Thyroid gland (tissue), 4 donors: ENCODE results near the gene PLA2G4A. TPM values are rescaled to one million over a fixed set of nuclear protein-coding genes. Genes with fewer than 3 reads are reported as not detected.

Experiments used
- DNase-seq, 2 donors: peaks; one replicate each; pipeline ENCODE4 v3.0.0-alpha.2; 2019
- H3K27ac ChIP-seq, 3 donors: fragments of 200-600 bp; sonication (generic); 1 replicate in 2 of 3; 2 replicates in 1 of 3; pipeline ENCODE4 v1.5.1; 2016 to 2019; ENCODE audit warnings: mild to moderate bottlenecking in 1 of 3, moderate library complexity in 1 of 3
- H3K27me3 ChIP-seq: fragments of 200-600 bp; sonication (generic); one replicate; pipeline ENCODE4 v1.5.1; 2019
- H3K36me3 ChIP-seq, 2 donors: fragments of 200-600 bp; sonication (generic); one replicate each; pipeline ENCODE4 v1.5.1; 2016 to 2019
- H3K4me1 ChIP-seq, 2 donors: fragments of 200-600 bp; sonication (generic); one replicate each; pipeline ENCODE4 v1.5.1; 2017 to 2019
- H3K4me3 ChIP-seq, 3 donors: fragments of 200-600 bp; sonication (generic); replicated peaks in 1 of 3; 1 replicate in 2 of 3; 2 replicates in 1 of 3; pipeline ENCODE4 v1.5.1; 2016; ENCODE audit warnings: mild to moderate bottlenecking in 1 of 3
- H3K9me3 ChIP-seq: fragments of 200-600 bp; sonication (generic); one replicate; pipeline ENCODE4 v1.5.1; 2017
- POLR2A ChIP-seq, 2 donors: fragments of 450-650 bp; IDR thresholded peaks; one replicate each; pipeline ENCODE4 v1.6.1; 2017; ENCODE audit warnings: antibody characterized with exemption in 2 of 2, mild to moderate bottlenecking in 2 of 2, moderate library complexity in 1 of 2
- WGBS, 2 donors: methylation state at CpG; one replicate each; pipeline ENCODE4 v1.1.5; 2017; 5-methylcytosine and 5-hydroxymethylcytosine counted together
- intact Hi-C: fragments of 100-400 bp; cut with DNase I; formaldehyde crosslinking; loops from one replicate; pipeline ENCODE4 v1.15.1; 2023
- total RNA-seq, 4 donors: library from RNA; depleted of rRNA; stranded (reverse); fragments of >200 nt; gene quantifications; one replicate each; pipeline ENCODE4 v1.2.3, GENCODE V29; 2016
- TF ChIP-seq, protein P1 (sequence below), 6 experiments: fragments of 200-600 bp in 3 of 6; fragments of 450-650 bp in 3 of 6; sonication (generic) in 3 of 6; IDR thresholded peaks; one replicate each; pipeline ENCODE4 v1.5.1; 2016 to 2019; ENCODE audit warnings: antibody characterized with exemption in 6 of 6, mild to moderate bottlenecking in 2 of 6, inconsistent platforms in 1 of 6, moderate library complexity in 1 of 6

Gene PLA2G4A
- total RNA-seq, 4 donors from 2014 or later: 3.4 to 6.4 (median 5.2) TPM

DNA sequence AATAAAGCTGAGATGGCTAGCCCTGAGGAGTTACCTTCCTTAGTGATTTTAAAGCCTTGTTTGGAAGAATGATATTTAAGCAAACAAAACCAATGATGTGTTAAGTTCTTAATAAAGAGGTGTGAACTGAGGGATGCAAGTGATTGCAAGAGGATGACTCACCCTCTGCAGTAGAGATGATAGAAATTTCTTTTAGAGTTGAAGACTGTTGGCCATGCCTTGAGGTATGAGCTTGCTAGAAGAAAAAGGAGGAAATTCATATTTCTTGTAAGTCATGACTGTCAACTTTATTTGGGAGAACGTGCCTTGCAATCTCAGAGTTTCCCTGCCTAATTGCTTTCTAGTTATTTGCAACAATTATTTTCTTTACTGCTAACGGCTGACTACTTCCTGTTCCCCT is 94.7 kb downstream of the PLA2G4A start:
- Histone ChIP-seq H3K36me3 (no peaks in the 10 kb centered on the region), H3K27ac (no peak overlapping the region), H3K9me3 (no peaks in the 10 kb centered on the region), H3K4me1 (no peaks in the 10 kb centered on the region), H3K27me3 (no peaks in the 10 kb centered on the region), H3K4me3 (no peak overlapping the region)
- no peak for DNase-seq
- TF ChIP-seq, protein P1, sequence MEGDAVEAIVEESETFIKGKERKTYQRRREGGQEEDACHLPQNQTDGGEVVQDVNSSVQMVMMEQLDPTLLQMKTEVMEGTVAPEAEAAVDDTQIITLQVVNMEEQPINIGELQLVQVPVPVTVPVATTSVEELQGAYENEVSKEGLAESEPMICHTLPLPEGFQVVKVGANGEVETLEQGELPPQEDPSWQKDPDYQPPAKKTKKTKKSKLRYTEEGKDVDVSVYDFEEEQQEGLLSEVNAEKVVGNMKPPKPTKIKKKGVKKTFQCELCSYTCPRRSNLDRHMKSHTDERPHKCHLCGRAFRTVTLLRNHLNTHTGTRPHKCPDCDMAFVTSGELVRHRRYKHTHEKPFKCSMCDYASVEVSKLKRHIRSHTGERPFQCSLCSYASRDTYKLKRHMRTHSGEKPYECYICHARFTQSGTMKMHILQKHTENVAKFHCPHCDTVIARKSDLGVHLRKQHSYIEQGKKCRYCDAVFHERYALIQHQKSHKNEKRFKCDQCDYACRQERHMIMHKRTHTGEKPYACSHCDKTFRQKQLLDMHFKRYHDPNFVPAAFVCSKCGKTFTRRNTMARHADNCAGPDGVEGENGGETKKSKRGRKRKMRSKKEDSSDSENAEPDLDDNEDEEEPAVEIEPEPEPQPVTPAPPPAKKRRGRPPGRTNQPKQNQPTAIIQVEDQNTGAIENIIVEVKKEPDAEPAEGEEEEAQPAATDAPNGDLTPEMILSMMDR (IDR thresholded peaks at IDR 0.05): no peak
- TF ChIP-seq POLR2A (IDR thresholded peaks at IDR 0.05): no peak
- WGBS, 2 donors: 68 to 79% methylated on average over 2 of the region's 2 CpGs
- intact Hi-C loops: no loop called here

DNA sequence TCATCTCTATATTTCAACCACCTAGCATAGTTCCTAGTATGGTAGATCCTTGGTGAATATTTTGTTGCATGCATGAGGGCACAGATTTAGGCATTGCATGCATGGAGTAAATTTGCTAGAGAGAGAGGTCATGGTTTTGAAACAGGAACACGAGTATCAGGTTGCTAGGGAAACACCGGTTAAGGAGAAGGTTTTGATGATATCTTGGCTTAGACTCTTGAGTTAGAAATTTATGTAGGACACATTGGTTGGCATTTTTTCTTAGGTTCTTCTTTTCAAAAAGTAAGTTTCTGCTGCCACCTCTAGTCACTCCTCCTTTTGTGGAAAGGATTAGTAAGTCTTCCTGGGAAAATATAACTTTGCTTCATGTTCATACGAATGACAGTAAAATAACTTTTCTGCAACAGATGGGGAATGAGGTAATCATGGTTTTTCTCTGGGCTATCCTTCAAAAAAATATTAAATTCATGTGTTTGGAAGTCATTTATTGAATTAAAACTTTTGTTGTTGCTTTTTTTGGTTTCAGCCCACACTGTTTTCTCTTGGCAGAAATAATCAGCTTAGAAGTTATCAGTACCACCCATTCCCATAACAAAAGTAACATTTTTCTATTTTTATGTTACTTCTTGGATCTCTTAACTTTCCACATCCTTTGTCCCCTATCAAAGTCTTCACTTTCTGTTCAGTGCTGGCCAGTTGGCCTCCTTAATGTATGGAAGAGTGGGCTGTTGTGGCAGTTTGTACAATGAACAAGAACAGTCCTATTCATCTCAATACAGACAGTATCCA is 97.3 kb downstream of the PLA2G4A start:
- H3K36me3 ChIP-seq: no peaks in the 10 kb centered on the region
- H3K27me3 ChIP-seq: no peaks in the 10 kb centered on the region
- no peak overlapping the region for H3K4me3 ChIP-seq
- 40 to 48% methylated on average over 3 of the region's 3 CpGs for WGBS, 2 donors
- intact Hi-C loops: no loop called here
- TF ChIP-seq POLR2A (IDR thresholded peaks at IDR 0.05): no peak
- TF ChIP-seq, protein P1 (IDR thresholded peaks at IDR 0.05): no peak
- no peaks in the 10 kb centered on the region for H3K4me1 ChIP-seq
- H3K9me3 ChIP-seq: no peaks in the 10 kb centered on the region
- DNase-seq: no peak
- no peak overlapping the region for H3K27ac ChIP-seq

DNA sequence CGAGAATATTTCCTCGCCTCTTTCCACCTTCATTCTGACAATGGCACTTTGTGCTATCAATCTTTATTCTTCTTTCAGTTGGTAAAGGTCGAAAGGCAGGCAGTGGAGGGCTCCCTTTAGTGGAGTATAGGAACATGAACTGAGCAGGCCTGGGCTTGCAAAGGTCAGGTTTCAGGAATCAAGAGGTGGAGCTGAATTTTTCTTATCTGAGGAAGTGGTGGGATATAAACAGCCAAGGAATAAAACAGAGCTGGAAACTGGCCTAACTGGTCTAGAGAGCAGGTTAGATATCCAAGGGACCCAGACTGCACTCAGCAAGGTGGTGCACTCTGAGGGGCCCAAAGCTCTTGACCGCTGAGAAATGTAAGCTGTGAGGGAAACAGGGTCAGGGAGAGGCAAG is 99.1 kb downstream of the PLA2G4A start:
- no peak for DNase-seq
- intact Hi-C loops: no loop called here
- H3K9me3 ChIP-seq: no peaks in the 10 kb centered on the region

DNA sequence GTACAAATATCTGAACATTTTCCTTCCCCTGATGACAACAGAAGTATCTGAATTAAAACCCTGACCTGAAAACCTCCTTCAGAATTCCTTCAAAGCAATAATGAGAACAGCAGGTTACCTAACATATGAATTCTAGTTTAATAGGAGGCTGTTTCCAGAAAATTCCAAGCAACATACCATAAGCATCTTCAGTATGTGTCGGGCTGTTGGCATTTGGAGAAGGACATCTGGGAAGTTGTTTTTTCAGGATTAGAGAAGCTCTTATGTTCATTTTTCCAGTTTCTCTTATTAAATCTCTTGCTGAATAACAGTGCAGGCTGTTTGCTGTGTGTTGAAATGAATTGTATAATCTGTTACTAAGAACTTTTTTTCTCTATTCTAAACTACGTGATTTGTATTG is 101.5 kb downstream of the PLA2G4A start:
- Histone ChIP-seq H3K4me1 (no peaks in the 10 kb centered on the region), H3K27ac (no peak overlapping the region), H3K4me3 (no peak overlapping the region), H3K9me3 (no peaks in the 10 kb centered on the region), H3K36me3 (no peaks in the 10 kb centered on the region), H3K27me3 (no peaks in the 10 kb centered on the region)
- intact Hi-C loops: no loop called here
- no peak for DNase-seq
- whole genome bisulfite sequencing, 2 donors: 94 to 97% methylated on average over 2 of the region's 2 CpGs
- no peak for TF ChIP-seq POLR2A (IDR thresholded peaks at IDR 0.05)
- TF ChIP-seq, protein P1 (IDR thresholded peaks at IDR 0.05): no peak

More for the DNA sequence above, 99.1 kb downstream of the PLA2G4A start:
- H3K4me1 ChIP-seq: no peaks in the 10 kb centered on the region
- no peak overlapping the region for H3K27ac ChIP-seq
- 78% methylated on average over 4 of the region's 4 CpGs for WGBS, 2 donors
- H3K27me3 ChIP-seq: no peaks in the 10 kb centered on the region
- TF ChIP-seq POLR2A (IDR thresholded peaks at IDR 0.05): no peak
- TF ChIP-seq, protein P1 (IDR thresholded peaks at IDR 0.05): no peak
- H3K4me3 ChIP-seq: no peak overlapping the region
- H3K36me3 ChIP-seq: no peaks in the 10 kb centered on the region

DNA sequence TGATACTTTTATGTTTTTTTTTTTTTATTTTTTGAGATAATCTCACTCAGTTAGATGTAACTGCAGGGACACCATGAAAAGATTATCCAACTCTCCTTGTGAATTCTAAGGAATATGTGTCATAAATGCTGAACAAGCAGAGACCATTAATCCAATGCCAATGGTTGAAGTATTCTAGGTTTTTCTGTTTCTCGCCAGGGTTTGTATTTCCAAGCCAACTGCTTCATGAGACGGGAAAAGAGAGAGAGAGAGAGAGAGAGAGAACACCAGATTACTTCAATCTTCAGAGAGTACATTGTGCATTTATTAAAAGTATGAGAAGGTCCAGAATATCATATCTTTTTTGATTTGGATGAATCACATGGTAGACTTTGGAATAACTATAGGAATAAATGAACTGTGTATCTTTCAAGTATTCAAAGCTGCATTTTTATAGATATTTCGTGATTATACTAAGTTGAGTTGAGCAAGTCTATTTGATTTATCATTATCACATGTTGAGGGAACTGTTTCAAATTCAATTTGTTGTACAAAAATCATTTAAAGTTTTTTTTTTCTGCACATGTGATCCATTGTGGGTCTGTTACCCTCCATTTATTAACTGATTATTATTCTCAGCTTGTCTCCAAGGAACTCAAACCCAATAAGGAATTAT is 108.4 kb downstream of the PLA2G4A start:
- intact Hi-C loops: no loop called here
- Histone ChIP-seq H3K4me1 (no peaks in the 10 kb centered on the region), H3K9me3 (no peaks in the 10 kb centered on the region), H3K36me3 (no peaks in the 10 kb centered on the region), H3K4me3 (no peak overlapping the region), H3K27ac (no peak overlapping the region), H3K27me3 (no peaks in the 10 kb centered on the region)
- DNase-seq: no peak
- TF ChIP-seq, protein P1 (IDR thresholded peaks at IDR 0.05): no peak
- no peak for TF ChIP-seq POLR2A (IDR thresholded peaks at IDR 0.05)
- 77 to 81% methylated on average over 3 of the region's 3 CpGs for WGBS, 2 donors
